ENCODE data around the gene VPS26A. TPM values are rescaled to one million over a fixed set of nuclear protein-coding genes. Genes with fewer than 3 reads are reported as not detected.

Gene VPS26A
- total RNA-seq, 1 donor from 2014 or later = 61.6 TPM

DNA sequence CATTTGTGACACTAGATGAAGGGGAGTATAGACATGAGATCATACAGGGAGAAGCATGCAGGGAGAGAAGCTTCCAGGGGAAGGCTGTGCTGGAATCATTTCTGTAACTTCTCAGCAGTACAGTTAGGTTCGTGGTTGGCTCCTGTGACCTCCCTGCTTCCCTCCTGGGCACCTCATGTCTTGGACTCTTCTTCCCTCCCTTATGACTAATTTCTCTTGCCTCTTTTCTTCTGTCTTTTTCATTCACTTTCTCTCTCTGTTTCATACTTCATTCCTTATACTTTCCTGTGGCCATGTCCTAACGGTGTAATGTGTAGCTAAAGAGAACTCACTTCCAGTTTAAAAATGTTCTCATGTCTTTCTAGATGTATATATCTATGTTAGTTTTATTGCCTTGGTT is 77.1 kb downstream of the VPS26A start:
- Mint-ChIP-seq H3K9me3 (ENCODE audit: unreplicated experiment) (no peaks in the 10 kb centered on the region), H3K36me3 (ENCODE audit: low read depth, unreplicated experiment) (peaks cover 13% of the 10 kb centered on the region), H3K27me3 (ENCODE audit: low read depth, unreplicated experiment) (no peaks in the 10 kb centered on the region), H3K27ac (ENCODE audit: unreplicated experiment) (peak overlapping the region; percentile 9), H3K4me1 (ENCODE audit: low read depth, unreplicated experiment) (peaks cover 19% of the 10 kb centered on the region), H3K4me3 (ENCODE audit: unreplicated experiment) (peak overlapping the region; percentile 15)
- Histone ChIP-seq H3K4me2 (ENCODE audit: low read length) (no peak overlapping the region), H3K9me3 (ENCODE audit: insufficient read depth, low read depth, low read length) (no peaks in the 10 kb centered on the region), H3K27ac (ENCODE audit: low read depth, low read length) (no peak overlapping the region), H3K9ac (ENCODE audit: low read length) (no peak overlapping the region), H2AFZ (ENCODE audit: low read depth, low read length) (no peak overlapping the region), H3K4me1 (ENCODE audit: insufficient read depth, low read length) (no peaks in the 10 kb centered on the region), H3K36me3 (ENCODE audit: insufficient read depth, low read length) (peaks cover 32% of the 10 kb centered on the region), H4K20me1 (ENCODE audit: insufficient read depth, low read length) (no peaks in the 10 kb centered on the region), H3K4me3 (ENCODE audit: insufficient read depth, low read depth, low read length) (no peak overlapping the region), H3K79me2 (ENCODE audit: insufficient read depth, low read length) (no peaks in the 10 kb centered on the region), H3K27me3 (ENCODE audit: insufficient read depth, low read length) (no peaks in the 10 kb centered on the region)
- TF ChIP-seq, protein P1, sequence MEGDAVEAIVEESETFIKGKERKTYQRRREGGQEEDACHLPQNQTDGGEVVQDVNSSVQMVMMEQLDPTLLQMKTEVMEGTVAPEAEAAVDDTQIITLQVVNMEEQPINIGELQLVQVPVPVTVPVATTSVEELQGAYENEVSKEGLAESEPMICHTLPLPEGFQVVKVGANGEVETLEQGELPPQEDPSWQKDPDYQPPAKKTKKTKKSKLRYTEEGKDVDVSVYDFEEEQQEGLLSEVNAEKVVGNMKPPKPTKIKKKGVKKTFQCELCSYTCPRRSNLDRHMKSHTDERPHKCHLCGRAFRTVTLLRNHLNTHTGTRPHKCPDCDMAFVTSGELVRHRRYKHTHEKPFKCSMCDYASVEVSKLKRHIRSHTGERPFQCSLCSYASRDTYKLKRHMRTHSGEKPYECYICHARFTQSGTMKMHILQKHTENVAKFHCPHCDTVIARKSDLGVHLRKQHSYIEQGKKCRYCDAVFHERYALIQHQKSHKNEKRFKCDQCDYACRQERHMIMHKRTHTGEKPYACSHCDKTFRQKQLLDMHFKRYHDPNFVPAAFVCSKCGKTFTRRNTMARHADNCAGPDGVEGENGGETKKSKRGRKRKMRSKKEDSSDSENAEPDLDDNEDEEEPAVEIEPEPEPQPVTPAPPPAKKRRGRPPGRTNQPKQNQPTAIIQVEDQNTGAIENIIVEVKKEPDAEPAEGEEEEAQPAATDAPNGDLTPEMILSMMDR (IDR thresholded peaks at IDR 0.05; ENCODE audit: insufficient read depth, low read depth, low read length) = no peak
- TF ChIP-seq EZH2 (IDR thresholded peaks at IDR 0.05; ENCODE audit: insufficient read depth, low read length) = no peak
- no peak for DNase-seq (ENCODE audit: low read depth)
- no peak for FAIRE-seq

DNA sequence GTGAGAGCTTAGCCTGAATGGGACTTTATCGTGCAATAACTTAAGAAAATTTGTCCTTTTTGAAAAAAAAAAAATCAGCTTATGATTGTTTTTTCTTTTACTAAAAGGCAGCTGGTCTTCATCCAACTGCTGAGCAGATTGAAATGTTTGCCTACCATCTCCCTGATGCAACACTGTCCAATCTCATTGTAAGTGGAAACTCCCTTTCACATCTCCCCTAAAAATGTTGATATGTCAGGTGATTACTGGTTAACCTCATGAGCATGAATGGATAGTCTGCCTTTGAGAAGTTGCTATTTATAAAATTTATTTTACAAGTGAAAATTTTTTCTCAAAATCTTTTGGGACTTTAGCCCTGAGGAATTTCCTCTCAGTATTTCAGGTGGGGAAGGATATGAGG is 78.4 kb downstream of the VPS26A start:
- DNase-seq (ENCODE audit: low read depth) = no peak
- Histone ChIP-seq H3K9me3 (ENCODE audit: insufficient read depth, low read depth, low read length) (no peaks in the 10 kb centered on the region), H3K79me2 (ENCODE audit: insufficient read depth, low read length) (no peaks in the 10 kb centered on the region), H3K27ac (ENCODE audit: low read depth, low read length) (no peak overlapping the region), H3K36me3 (ENCODE audit: insufficient read depth, low read length) (peaks cover 25% of the 10 kb centered on the region), H3K27me3 (ENCODE audit: insufficient read depth, low read length) (no peaks in the 10 kb centered on the region), H3K4me1 (ENCODE audit: insufficient read depth, low read length) (no peaks in the 10 kb centered on the region), H3K9ac (ENCODE audit: low read length) (no peak overlapping the region), H2AFZ (ENCODE audit: low read depth, low read length) (no peak overlapping the region), H4K20me1 (ENCODE audit: insufficient read depth, low read length) (no peaks in the 10 kb centered on the region), H3K4me2 (ENCODE audit: low read length) (no peak overlapping the region), H3K4me3 (ENCODE audit: insufficient read depth, low read depth, low read length) (no peak overlapping the region)
- Mint-ChIP-seq H3K4me3 (ENCODE audit: unreplicated experiment) (no peak overlapping the region), H3K27me3 (ENCODE audit: low read depth, unreplicated experiment) (no peaks in the 10 kb centered on the region), H3K36me3 (ENCODE audit: low read depth, unreplicated experiment) (peaks cover 11% of the 10 kb centered on the region), H3K9me3 (ENCODE audit: unreplicated experiment) (no peaks in the 10 kb centered on the region), H3K4me1 (ENCODE audit: low read depth, unreplicated experiment) (peaks cover 19% of the 10 kb centered on the region), H3K27ac (ENCODE audit: unreplicated experiment) (peak overlapping the region; percentile 77)
- TF ChIP-seq, protein P1 (IDR thresholded peaks at IDR 0.05; ENCODE audit: insufficient read depth, low read depth, low read length) = no peak
- TF ChIP-seq EZH2 (IDR thresholded peaks at IDR 0.05; ENCODE audit: insufficient read depth, low read length) = no peak
- FAIRE-seq = no peak

DNA sequence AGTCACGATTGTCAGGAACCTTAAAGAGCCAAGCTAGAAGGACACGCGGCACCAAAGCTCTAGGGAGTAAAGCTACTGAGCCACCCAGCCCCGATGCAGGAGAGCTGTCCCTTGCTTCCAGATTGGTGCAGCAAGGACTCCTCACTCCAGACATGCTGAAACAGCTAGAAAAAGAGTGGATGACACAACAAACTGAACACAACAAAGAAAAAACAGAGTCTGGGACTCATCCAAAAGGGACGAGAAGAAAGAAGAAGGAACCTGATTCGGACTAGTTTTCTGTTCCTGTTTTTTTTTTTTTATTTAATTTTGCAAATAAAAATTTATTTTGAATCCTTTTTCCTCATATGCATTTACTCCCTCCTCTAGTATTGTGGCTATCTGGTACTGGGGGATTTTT is 84.8 kb downstream of the VPS26A start:
- Mint-ChIP-seq H3K36me3 (ENCODE audit: low read depth, unreplicated experiment) (peaks cover 13% of the 10 kb centered on the region), H3K4me1 (ENCODE audit: low read depth, unreplicated experiment) (peaks cover 13% of the 10 kb centered on the region), H3K27me3 (ENCODE audit: low read depth, unreplicated experiment) (no peaks in the 10 kb centered on the region), H3K27ac (ENCODE audit: unreplicated experiment) (no peak overlapping the region), H3K9me3 (ENCODE audit: unreplicated experiment) (no peaks in the 10 kb centered on the region), H3K4me3 (ENCODE audit: unreplicated experiment) (no peak overlapping the region)
- no peak overlapping the region for H3K4me2 ChIP-seq (ENCODE audit: low read length)
- H4K20me1 ChIP-seq (ENCODE audit: insufficient read depth, low read length) = peaks cover 4% of the 10 kb centered on the region
- no peak overlapping the region for H3K27ac ChIP-seq (ENCODE audit: low read depth, low read length)
- DNase-seq (ENCODE audit: low read depth) (no peak), FAIRE-seq (no peak)
- H3K79me2 ChIP-seq (ENCODE audit: insufficient read depth, low read length) = no peaks in the 10 kb centered on the region
- no peak overlapping the region for H2AFZ ChIP-seq (ENCODE audit: low read depth, low read length)
- H3K4me1 ChIP-seq (ENCODE audit: insufficient read depth, low read length) = no peaks in the 10 kb centered on the region
- H3K9ac ChIP-seq (ENCODE audit: low read length) = no peak overlapping the region
- H3K4me3 ChIP-seq (ENCODE audit: insufficient read depth, low read depth, low read length) = no peak overlapping the region
- no peaks in the 10 kb centered on the region for H3K27me3 ChIP-seq (ENCODE audit: insufficient read depth, low read length)
- H3K9me3 ChIP-seq (ENCODE audit: insufficient read depth, low read depth, low read length) = no peaks in the 10 kb centered on the region
- TF ChIP-seq, protein P1 (IDR thresholded peaks at IDR 0.05; ENCODE audit: insufficient read depth, low read depth, low read length) = no peak
- H3K36me3 ChIP-seq (ENCODE audit: insufficient read depth, low read length) = peaks cover 24% of the 10 kb centered on the region
